Measurements from ENCODE around the gene LRCH1. TPM values are rescaled to one million over a fixed set of nuclear protein-coding genes. Genes with fewer than 3 reads are reported as not detected.

LRCH1 gene
- total RNA-seq, 4 donors from 2014 or later: 17.2 to 25.7 (median 21.9) TPM

GRCh38 chr13:46605825-46606554, 53.0 kb downstream of the LRCH1 start:
- TF ChIP-seq POLR2A (IDR thresholded peaks at IDR 0.05): no peak
- TF ChIP-seq EP300 (IDR thresholded peaks at IDR 0.05): peak in 1 of 2 donors; percentile 61
- H3K9me3 ChIP-seq: no peaks in the 10 kb centered on the region
- H3K27ac ChIP-seq: peak overlapping the region in 3 of 4 donors; percentile 17 to 68 (median 54)
- no peaks in the 10 kb centered on the region for H3K27me3 ChIP-seq
- WGBS, 2 donors: 52 to 61% methylated on average over 3 of the region's 3 CpGs
- no peak overlapping the region for H3K4me3 ChIP-seq
- no peaks in the 10 kb centered on the region for H3K36me3 ChIP-seq
- peaks cover 0 to 78% (median 41%) of the 10 kb centered on the region in 4 donors for H3K4me1 ChIP-seq
- no peak for DNase-seq (ENCODE audit: low spot score in 2 of 2)

- H3K27ac ChIP-seq: peak overlapping the region in 3 of 4 donors; percentile 17 to 68 (median 54)
- peaks cover 0 to 72% (median 37%) of the 10 kb centered on the region in 4 donors for H3K4me1 ChIP-seq
- H3K9me3 ChIP-seq: no peaks in the 10 kb centered on the region
Measured at GRCh38 chr13:46606970-46607369, 54.0 kb downstream of the LRCH1 start.

GRCh38 chr13:46607768-46608564, 55.0 kb downstream of the LRCH1 start:
- Histone ChIP-seq H3K9me3 (no peaks in the 10 kb centered on the region), H3K4me3 (no peak overlapping the region), H3K27me3 (no peaks in the 10 kb centered on the region), H3K36me3 (no peaks in the 10 kb centered on the region), H3K4me1 (peaks cover 0 to 62% (median 32%) of the 10 kb centered on the region in 4 donors), H3K27ac (peak overlapping the region in 3 of 4 donors; percentile 17 to 68 (median 54))
- TF ChIP-seq CTCF (IDR thresholded peaks at IDR 0.05) (no peak), POLR2A (IDR thresholded peaks at IDR 0.05) (no peak), EP300 (IDR thresholded peaks at IDR 0.05) (no peak)
- no peak for DNase-seq (ENCODE audit: low spot score in 2 of 2)
- WGBS, 2 donors: 64 to 75% methylated on average over 9 of the region's 9 CpGs

More at GRCh38 chr13:46606970-46607369, 54.0 kb downstream of the LRCH1 start:
- Histone ChIP-seq H3K36me3 (no peaks in the 10 kb centered on the region), H3K4me3 (no peak overlapping the region), H3K27me3 (no peaks in the 10 kb centered on the region)
- no peak for TF ChIP-seq CTCF (IDR thresholded peaks at IDR 0.05)
- no peak for TF ChIP-seq POLR2A (IDR thresholded peaks at IDR 0.05)
- no peak for TF ChIP-seq EP300 (IDR thresholded peaks at IDR 0.05)
- DNase-seq (ENCODE audit: low spot score in 2 of 2): no peak
- WGBS, 2 donors: 61 to 66% methylated on average over 3 of the region's 3 CpGs

- no peak for DNase-seq (ENCODE audit: low spot score in 2 of 2)
- TF ChIP-seq POLR2A (IDR thresholded peaks at IDR 0.05) (no peak), CTCF (IDR thresholded peaks at IDR 0.05) (no peak), EP300 (IDR thresholded peaks at IDR 0.05) (no peak)
- Histone ChIP-seq H3K4me3 (no peak overlapping the region), H3K4me1 (peaks cover 0 to 51% (median 28%) of the 10 kb centered on the region in 4 donors), H3K36me3 (no peaks in the 10 kb centered on the region), H3K27ac (no peak overlapping the region), H3K27me3 (no peaks in the 10 kb centered on the region), H3K9me3 (no peaks in the 10 kb centered on the region)
- WGBS, 2 donors: 73 to 74% methylated on average over 4 of the region's 4 CpGs
Measured at GRCh38 chr13:46609052-46609451, 56.1 kb downstream of the LRCH1 start.

GRCh38 chr13:46609726-46610125, 56.8 kb downstream of the LRCH1 start:
- DNase-seq (ENCODE audit: low spot score in 2 of 2): no peak
- 86 to 95% methylated on average over 6 of the region's 6 CpGs for WGBS, 2 donors
- Histone ChIP-seq H3K27ac (no peak overlapping the region), H3K4me1 (peaks cover 0 to 44% (median 28%) of the 10 kb centered on the region in 4 donors), H3K27me3 (no peaks in the 10 kb centered on the region), H3K36me3 (no peaks in the 10 kb centered on the region), H3K9me3 (no peaks in the 10 kb centered on the region), H3K4me3 (no peak overlapping the region)
- TF ChIP-seq CTCF (IDR thresholded peaks at IDR 0.05) (no peak), EP300 (IDR thresholded peaks at IDR 0.05) (no peak), POLR2A (IDR thresholded peaks at IDR 0.05) (no peak)
